Fibroblast of the aortic adventitia (primary cell): Measurements from ENCODE around the gene FAM83E. TPM values are rescaled to one million over a fixed set of nuclear protein-coding genes. Genes with fewer than 3 reads are reported as not detected.
"Not testable (repeated sequence)": the region's sequence is repeated elsewhere in the genome, so short reads cannot be mapped to it uniquely, and the experiment has no call there.

Experiments
- DNase-seq: peaks from one replicate; pipeline ENCODE4 v3.0.0-alpha.2; 2010; ENCODE audit warnings: low read depth
- H3K4me3 ChIP-seq: 2 replicates; pipeline ENCODE4 v1.5.1; 2011; ENCODE audit warnings: low read depth, mild to moderate bottlenecking, control low read depth, low read length, moderate library complexity
- total RNA-seq: library from RNA; depleted of rRNA; stranded (reverse); fragments of >200 nt; gene quantifications from 2 replicates; pipeline ENCODE4 v1.2.3, GENCODE V29; 2012; ENCODE audit warnings: low replicate concordance
- TF ChIP-seq, protein P1 (sequence below): IDR thresholded peaks from 2 replicates; pipeline ENCODE4 v1.5.1; 2011; ENCODE audit warnings: mild to moderate bottlenecking, low read length, control low read depth, inconsistent platforms; ENCODE audit not compliant: insufficient read depth

FAM83E gene
- total RNA-seq, 1 donor = 0.18 TPM

DNA sequence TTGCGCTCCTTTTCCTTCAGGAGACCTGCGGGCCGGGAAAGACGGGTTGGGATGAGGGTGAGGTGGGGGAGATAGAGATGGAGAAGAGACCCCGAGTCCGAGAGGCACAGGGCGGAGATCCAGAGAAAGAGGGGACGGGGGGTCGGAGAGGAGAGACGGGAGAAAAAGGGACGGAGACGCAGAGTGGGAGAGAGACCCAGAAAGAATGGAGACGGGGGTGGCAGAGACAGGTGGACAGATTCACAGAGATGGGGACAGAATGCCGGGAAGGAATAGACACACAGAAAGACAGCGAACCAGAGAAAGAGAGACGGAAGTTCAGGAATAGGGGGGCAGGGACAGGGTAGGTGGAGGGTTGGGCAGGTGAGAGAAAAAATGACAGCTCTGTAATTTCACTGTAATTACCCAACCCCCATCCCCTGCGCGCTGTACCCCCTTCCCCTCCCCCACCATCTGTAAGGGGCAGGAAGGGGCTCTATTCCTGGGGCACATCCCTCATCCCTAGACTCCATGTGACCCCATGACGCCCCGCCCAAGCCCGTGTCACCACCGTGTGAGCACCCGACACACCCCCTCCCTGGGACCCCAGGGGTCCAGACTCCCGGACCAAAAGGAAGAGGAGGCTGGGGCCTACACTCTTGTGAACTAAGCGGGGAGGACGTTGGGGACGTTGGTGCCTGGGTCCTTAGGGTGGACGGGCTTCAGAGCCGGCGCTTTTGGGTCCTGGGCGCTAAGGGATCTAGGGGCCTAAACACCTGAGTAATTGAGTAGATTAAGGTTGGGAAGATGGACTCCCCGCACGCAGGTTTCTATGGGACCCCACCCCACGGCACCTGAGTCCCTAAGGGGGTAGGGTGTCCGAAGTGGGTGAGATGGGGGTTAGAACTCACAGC, 21.3 kb upstream of the FAM83E start:
- TF ChIP-seq, protein P1, sequence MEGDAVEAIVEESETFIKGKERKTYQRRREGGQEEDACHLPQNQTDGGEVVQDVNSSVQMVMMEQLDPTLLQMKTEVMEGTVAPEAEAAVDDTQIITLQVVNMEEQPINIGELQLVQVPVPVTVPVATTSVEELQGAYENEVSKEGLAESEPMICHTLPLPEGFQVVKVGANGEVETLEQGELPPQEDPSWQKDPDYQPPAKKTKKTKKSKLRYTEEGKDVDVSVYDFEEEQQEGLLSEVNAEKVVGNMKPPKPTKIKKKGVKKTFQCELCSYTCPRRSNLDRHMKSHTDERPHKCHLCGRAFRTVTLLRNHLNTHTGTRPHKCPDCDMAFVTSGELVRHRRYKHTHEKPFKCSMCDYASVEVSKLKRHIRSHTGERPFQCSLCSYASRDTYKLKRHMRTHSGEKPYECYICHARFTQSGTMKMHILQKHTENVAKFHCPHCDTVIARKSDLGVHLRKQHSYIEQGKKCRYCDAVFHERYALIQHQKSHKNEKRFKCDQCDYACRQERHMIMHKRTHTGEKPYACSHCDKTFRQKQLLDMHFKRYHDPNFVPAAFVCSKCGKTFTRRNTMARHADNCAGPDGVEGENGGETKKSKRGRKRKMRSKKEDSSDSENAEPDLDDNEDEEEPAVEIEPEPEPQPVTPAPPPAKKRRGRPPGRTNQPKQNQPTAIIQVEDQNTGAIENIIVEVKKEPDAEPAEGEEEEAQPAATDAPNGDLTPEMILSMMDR = no peak
- peak overlapping the region; percentile 73 for H3K4me3 ChIP-seq
- DNase-seq = no peak

DNA sequence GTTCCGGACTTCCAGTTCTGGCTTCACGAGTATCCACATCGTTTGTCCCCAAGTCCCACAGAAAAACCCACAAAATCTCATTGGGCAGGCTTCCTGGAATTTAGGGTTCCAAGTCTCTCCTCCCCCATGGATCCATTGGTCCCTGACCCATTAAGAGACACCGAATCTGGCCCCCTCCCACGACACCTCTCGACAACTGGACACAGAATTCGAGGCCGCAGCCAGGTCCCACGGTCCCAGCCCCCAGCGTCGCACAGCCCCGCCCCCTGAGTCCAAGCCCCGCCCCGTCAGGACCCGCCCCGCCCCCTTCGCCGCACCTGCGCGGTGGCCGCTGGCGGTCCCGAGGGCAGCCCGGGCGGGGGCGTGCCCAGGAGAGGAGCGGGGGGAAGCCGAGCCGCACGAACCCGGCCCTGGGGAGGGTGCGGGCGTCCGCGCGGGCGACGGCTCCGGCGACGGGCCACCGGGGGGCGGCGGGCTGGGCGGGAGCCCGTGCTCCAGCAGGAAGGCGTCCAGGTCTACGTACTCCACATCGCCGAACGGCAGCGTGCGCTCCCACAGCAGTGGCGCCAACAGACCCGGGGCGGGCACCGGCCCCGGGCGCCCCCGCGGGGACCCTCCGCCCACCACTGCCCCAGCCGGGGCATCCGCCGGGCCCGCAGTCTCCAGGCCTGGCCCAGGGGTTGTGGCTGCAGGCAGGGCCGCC, 20.5 kb upstream of the FAM83E start:
- H3K4me3 ChIP-seq = peak overlapping the region; percentile 73
- DNase-seq = no peak
- TF ChIP-seq, protein P1 = no peak

DNA sequence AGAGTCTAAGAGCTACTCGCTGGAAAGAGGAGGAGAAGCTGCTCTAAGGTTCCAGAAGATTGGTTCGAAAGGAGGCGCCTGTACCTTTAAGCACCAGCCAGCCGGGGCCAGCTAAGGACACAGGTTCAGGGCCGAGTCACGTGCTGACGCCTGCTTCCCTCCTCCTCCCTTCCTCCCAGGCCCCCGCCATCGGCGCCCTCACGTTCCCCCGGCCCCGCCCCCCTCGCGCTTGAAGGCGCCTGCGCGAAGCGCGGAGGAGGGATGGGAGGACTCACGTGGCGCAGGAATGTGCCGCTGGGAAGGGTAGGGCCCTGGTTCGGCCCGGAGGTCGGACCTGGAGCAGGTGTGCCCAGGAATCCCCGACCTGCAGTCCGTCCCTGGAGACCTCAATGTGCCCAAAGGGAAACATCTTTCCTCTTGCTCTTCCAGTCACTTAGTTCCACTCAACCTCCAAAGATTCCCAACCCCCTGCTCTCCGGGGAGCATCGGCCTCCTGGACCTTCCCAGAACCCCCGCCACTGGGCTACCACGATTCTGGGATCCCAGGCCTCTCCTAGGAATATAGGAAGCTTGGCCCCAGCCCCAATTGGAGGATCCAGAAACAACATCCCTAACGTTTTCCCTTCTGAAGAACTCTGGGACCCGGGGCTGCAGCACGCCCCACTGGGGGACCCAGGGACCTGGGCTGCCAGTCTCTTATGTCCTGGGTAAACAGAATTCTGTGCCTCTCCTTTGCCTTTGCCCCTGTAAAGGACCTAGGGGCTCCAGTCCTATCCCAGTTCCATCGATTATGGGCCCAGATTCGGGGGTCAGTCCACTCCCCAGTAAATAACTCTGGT, 19.8 kb upstream of the FAM83E start:
- DNase-seq = peak; percentile 95
- H3K4me3 ChIP-seq = peak overlapping the region; percentile 48
- TF ChIP-seq, protein P1 = no peak

DNA sequence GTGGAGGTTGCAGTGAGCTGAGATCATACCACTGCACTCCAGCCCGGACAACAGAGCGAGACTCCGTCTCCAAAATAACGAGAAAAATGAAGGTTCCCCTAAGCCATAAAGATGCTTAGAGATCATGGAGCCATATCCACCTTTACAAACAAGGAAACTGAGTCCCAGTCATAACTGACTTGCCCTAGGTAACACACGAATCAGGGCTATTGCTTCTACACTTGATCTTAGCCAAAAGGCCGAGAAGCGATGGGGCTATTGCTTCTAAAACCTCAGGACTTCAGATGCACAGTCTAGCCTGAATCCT, 19.1 kb upstream of the FAM83E start:
- H3K4me3 ChIP-seq = peak overlapping the region; percentile 47
- no peak for DNase-seq
- TF ChIP-seq, protein P1 = no peak

DNA sequence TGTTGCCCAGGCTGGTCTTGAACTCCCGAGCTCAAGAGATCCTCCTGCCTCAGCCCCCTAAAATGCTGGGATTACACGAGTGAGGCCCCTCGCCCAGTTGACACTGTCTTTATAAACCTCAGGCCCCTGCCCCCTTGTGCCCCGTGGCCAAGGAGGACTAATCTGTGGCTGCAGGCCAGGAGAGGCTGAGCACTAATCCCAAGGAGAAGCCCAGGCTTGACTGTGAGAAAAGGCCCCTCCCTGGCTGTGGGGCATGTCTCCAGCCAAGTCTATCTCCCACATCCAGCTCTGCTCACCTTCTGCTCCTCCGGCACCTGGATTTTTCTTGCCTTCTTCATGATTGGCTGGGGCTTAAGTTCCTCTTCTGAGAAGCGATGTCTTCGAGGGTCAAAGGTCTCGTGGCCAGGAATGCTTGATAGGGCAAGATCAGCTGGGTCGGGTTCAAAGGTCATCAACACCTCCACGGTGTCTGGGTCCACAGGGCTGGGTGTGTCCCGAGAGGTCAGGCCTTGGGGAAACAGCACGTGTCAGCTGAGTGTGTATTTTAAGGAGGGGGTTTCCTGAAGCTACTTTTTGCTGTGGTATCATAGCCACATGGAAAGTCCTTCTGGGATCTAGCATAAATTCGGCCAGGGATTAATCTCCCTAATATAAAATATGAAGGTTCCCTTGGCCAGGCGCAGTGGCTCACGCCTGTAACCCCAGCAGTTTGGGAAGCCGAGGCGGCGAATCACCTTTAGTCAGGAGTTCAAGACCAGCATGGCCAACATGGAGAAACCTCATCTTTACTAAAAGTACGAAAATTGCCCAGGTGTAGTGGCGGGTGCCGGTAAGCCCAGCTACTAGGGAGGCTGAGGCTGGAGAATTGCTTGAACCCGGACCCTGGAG, 18.5 kb upstream of the FAM83E start:
- H3K4me3 ChIP-seq = no peak overlapping the region
- TF ChIP-seq, protein P1 = no peak
- no peak for DNase-seq

DNA sequence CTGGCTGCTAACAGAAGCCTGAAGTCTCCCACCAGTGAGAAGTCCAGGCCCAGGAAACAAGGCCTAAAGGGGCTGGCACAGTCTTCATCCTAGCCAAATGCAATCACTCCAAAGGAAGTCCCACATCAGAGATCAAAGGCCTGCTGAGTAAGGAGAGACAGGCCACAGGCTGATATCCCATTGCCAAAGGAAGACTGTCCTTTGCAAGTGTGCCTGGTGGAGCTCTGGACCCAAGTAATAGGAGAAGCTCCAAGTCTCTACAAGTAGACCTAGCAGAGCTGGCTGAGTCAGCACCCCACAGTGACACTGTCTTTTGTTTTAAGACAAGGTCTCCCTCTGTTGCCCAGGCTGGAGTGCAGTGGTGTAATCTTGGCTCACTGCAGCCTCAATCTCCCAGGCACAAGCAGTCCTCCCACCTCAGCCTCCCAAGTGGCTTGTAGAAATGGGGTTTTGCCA, 17.8 kb upstream of the FAM83E start:
- TF ChIP-seq, protein P1 = no peak
- H3K4me3 ChIP-seq = no peak overlapping the region
- DNase-seq = peak; percentile 63

DNA sequence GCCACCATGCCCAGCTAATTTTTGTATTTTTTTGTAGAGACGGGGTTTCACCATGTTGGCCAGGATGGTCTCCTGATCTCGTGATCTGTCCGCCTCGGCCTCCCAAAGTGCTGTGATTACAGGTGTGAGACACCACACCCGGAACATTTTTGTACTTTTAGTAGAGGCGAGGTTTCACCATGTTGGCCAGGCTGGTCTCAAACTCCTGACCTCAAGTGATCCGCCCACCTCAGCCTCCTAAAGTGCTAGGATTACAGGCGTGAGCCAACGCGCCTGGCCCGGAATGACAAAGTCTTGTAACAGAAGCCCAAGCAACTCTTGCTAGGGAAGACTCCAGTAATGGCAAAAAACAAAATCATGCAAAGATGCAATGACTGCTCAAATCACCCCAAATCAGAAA, 17.4 kb upstream of the FAM83E start:
- not testable (repeated sequence) for DNase-seq, H3K4me3 ChIP-seq
